Suprapubic skin (tissue), 3 donors: ENCODE results near the gene CCDC85B.

Experiments used
- CTCF ChIP-seq, 2 donors: fragments of 200-600 bp in 1 of 2; fragments of 450-650 bp in 1 of 2; sonication (generic) in 1 of 2; IDR thresholded peaks; one replicate each; pipeline ENCODE4 v1.5.1; 2016 to 2019; ENCODE audit warnings: antibody characterized with exemption in 2 of 2, mild to moderate bottlenecking in 1 of 2, moderate library complexity in 1 of 2
- POLR2AphosphoS5 ChIP-seq, 3 donors: sonication (generic); formaldehyde crosslinking; IDR thresholded peaks; one replicate each; pipeline ENCODE4 v1.6.1; 2017; ENCODE audit warnings: antibody characterized with exemption in 3 of 3

GRCh38 chr11:65843811-65844210, 46.7 kb upstream of the CCDC85B start:
- TF ChIP-seq CTCF (IDR thresholded peaks at IDR 0.05) (no peak), POLR2AphosphoS5 (IDR thresholded peaks at IDR 0.05) (no peak)
